Muscle layer of colon (tissue), 2 donors: ENCODE data around the gene RAB34.

Experiments used
- H3K27ac ChIP-seq: one replicate; pipeline ENCODE4 v1.7.0; 2013; ENCODE audit warnings: low read depth, mild to moderate bottlenecking, low read length, moderate library complexity
- H3K27me3 ChIP-seq, 2 donors: one replicate each; pipeline ENCODE4 v1.7.0; 2013; ENCODE audit warnings: low read length in 2 of 2, mild to moderate bottlenecking in 2 of 2; ENCODE audit not compliant: insufficient read depth in 2 of 2, control insufficient read depth in 1 of 2
- H3K36me3 ChIP-seq: one replicate; pipeline ENCODE4 v1.7.0; 2013; ENCODE audit warnings: mild to moderate bottlenecking, low read length; ENCODE audit not compliant: insufficient read depth
- H3K4me1 ChIP-seq: one replicate; pipeline ENCODE4 v1.7.0; 2013; ENCODE audit warnings: mild to moderate bottlenecking, low read length; ENCODE audit not compliant: insufficient read depth
- H3K4me3 ChIP-seq, 2 donors: one replicate each; pipeline ENCODE4 v1.7.0; 2013; ENCODE audit warnings: low read length in 2 of 2, low read depth in 1 of 2, mild to moderate bottlenecking in 1 of 2, moderate library complexity in 1 of 2
- H3K9ac ChIP-seq: one replicate; pipeline ENCODE4 v1.7.0; 2013; ENCODE audit warnings: low read length
- H3K9me3 ChIP-seq: one replicate; pipeline ENCODE4 v1.7.0; 2013; ENCODE audit warnings: mild to moderate bottlenecking, low read length
- donor health status: abdominal sarcoma.
- donor health status: Adenocarcinoma of cecum.

RAB34 gene

DNA sequence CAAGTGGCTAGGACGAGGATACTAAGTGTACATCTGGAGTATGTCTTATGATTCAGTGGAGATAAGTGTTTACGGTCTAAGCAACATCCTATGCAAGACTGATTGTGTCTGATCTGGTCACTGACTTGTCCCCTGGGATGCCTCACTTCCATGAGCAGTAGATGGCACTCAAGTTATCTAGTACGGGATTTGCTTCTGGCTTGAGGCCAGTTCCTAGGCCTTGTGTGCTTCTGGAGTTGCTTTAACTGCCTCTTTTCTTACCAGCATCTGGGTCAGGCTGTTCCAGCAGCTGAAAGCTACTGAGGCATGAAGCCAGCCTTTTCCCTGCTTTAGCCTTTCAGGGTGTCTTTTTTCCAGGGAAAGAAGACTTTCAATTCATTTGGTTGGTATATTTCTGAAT, 32.7 kb downstream of the RAB34 start:
- H3K27ac ChIP-seq = no peak overlapping the region

DNA sequence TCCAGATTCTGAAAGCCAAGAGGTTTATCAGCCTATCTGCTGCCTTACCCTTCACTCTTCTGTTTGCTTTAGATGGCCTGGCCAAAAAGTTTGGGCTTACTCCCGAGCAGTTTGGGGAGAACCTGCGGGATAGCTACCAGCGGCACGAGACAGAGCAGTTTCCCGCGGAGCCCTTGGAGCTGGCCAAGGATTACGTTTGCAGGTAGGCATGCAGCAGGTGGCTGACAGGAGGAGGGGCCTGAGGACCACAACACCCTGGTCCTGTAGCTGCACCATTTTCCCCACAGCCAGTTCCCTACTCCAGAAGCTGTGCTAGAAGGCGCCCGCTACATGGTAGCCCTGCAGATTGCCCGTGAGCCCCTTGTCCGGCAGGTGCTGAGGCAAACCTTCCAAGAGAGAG, 35.0 kb downstream of the RAB34 start:
- no peaks in the 10 kb centered on the region for H3K27me3 ChIP-seq
- H3K4me1 ChIP-seq = no peaks in the 10 kb centered on the region
- no peak overlapping the region for H3K27ac ChIP-seq
- peaks cover 84% of the 10 kb centered on the region for H3K36me3 ChIP-seq
- H3K9ac ChIP-seq = no peak overlapping the region
- no peak overlapping the region for H3K4me3 ChIP-seq
- no peaks in the 10 kb centered on the region for H3K9me3 ChIP-seq

More for the DNA sequence above, 32.7 kb downstream of the RAB34 start:
- Histone ChIP-seq H3K4me1 (no peaks in the 10 kb centered on the region), H3K9me3 (no peaks in the 10 kb centered on the region), H3K36me3 (peaks cover 89% of the 10 kb centered on the region), H3K4me3 (no peak overlapping the region), H3K9ac (peak overlapping the region; percentile 20), H3K27me3 (no peaks in the 10 kb centered on the region)

DNA sequence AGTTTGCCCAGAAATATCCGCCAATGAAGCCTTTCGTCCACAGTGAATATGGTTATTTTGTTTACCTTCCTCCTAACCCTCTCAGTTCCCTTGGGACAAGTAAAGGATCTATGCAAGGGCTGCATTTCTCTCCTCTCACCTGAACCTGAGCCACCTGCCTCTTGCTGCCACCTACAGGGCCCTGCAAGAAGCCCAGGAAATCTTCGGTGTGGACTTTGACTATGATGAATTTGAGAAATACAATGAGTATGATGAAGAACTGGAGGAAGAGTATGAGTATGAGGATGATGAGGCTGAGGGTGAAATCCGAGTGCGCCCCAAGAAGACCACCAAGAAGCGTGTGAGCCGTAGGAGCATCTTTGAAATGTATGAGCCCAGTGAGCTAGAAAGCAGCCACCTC, 41.7 kb downstream of the RAB34 start:
- H3K4me3 ChIP-seq = no peak overlapping the region
- H3K27me3 ChIP-seq = no peaks in the 10 kb centered on the region
- H3K9me3 ChIP-seq = no peaks in the 10 kb centered on the region
- no peaks in the 10 kb centered on the region for H3K4me1 ChIP-seq
- peaks cover 89% of the 10 kb centered on the region for H3K36me3 ChIP-seq
- no peak overlapping the region for H3K27ac ChIP-seq
- H3K9ac ChIP-seq = no peak overlapping the region

DNA sequence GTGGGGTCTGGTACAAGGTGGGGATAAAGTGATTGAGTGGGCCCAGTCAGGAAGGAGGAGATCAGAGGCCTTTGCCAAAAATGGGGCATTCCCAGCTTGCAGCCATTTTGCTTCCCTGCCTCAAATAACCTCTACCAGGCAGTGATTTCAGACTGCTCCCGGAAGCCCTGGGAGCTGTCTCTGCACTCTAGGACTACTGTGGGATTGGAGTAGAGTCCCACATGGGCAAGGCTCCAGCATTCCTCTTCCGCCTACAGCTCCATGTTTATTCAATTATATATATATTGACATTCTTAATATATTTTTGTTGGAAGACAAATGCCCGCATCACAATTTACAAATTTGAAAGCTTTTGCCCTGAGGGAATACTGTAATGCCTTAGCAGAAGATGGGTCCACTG, 42.2 kb downstream of the RAB34 start:
- Histone ChIP-seq H3K9me3 (no peaks in the 10 kb centered on the region), H3K27me3 (no peaks in the 10 kb centered on the region), H3K4me1 (no peaks in the 10 kb centered on the region), H3K9ac (no peak overlapping the region), H3K36me3 (peaks cover 89% of the 10 kb centered on the region), H3K4me3 (no peak overlapping the region), H3K27ac (no peak overlapping the region)

DNA sequence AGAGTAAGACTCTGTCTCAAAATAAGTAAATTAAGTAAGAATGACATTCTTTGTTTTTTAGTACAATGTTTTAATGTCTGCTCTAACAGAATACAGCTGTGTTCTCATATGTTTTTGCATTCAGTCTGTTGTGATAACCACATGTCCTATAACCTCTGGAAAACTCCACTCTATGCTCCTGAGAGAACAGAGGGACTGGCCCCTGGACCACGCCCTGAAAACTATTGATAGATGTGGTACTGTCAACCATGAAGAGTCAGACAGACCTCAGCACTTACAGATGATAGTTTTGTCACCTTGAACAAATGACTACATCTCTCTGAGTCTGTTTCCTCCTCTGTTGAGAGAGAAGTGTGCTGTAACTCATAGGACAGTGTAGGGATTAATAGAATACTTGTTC, 47.8 kb downstream of the RAB34 start:
- Histone ChIP-seq H3K4me3 (no peak overlapping the region), H3K36me3 (peaks cover 48% of the 10 kb centered on the region), H3K9me3 (no peaks in the 10 kb centered on the region), H3K27me3 (no peaks in the 10 kb centered on the region), H3K27ac (no peak overlapping the region), H3K9ac (no peak overlapping the region), H3K4me1 (no peaks in the 10 kb centered on the region)

DNA sequence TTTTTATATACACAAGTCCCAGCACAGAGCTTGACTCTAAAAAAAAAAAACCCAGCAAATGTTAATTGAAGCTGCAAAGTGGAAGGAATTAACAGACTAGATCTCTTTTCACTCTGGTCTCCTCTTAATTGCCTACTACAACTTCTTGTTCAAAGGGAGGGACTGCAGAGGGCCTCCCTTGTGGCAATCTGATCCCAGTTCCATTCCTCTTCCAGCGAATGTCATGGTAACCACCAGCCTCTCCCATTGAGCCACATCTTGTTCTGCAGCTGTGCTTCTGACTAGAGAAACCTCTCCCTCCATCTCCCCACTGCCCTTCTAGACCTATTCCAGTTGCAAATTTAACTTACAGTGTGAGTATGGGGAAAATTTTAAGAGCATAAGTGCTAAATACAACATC, 49.8 kb downstream of the RAB34 start:
- H3K27ac ChIP-seq = no peak overlapping the region
- H3K4me3 ChIP-seq = no peak overlapping the region
- H3K4me1 ChIP-seq = peaks cover 16% of the 10 kb centered on the region
- no peaks in the 10 kb centered on the region for H3K9me3 ChIP-seq
- H3K27me3 ChIP-seq = no peaks in the 10 kb centered on the region
- no peak overlapping the region for H3K9ac ChIP-seq
- H3K36me3 ChIP-seq = peaks cover 31% of the 10 kb centered on the region

DNA sequence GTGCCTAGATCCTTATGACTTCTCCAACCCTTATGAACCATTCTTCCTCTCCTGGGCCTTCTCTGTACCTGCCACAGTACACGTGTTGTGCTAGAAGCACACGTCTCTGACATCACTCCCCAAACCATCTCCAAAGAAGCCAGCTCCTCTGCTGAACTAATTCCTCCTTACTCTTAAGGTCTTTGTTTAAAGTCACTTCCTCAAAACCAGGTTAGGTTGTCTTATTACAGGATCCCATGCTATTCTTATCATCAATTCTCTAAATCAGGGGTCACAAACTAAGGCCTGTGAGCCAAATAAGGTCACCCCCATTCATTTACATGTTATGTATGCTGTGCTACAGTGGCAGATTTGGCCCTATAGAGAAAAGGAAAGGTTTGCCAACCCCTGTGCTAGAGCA, 51.7 kb downstream of the RAB34 start:
- H3K4me3 ChIP-seq = no peak overlapping the region
- no peak overlapping the region for H3K27ac ChIP-seq
- H3K4me1 ChIP-seq = peaks cover 23% of the 10 kb centered on the region
- no peaks in the 10 kb centered on the region for H3K9me3 ChIP-seq
- H3K9ac ChIP-seq = no peak overlapping the region
- H3K27me3 ChIP-seq = no peaks in the 10 kb centered on the region
- peaks cover 13% of the 10 kb centered on the region for H3K36me3 ChIP-seq
